ENCODE measurements around the gene SF3A1.

SF3A1 gene

GRCh38 chr22:30317778-30318177, 38.9 kb downstream of the SF3A1 start:
- no peak overlapping the region for H3K9ac ChIP-seq (ENCODE audit: low read length)
- H3K4me2 ChIP-seq (ENCODE audit: low read length) = no peak overlapping the region
- H3K79me2 ChIP-seq (ENCODE audit: low read length) = peaks cover 4% of the 10 kb centered on the region; the same call in 1 of the 2 replicates
- no peak overlapping the region for H2AFZ ChIP-seq (ENCODE audit: low read depth, low read length)
- H3K4me1 ChIP-seq (ENCODE audit: low read length) = peaks cover 21% of the 10 kb centered on the region
- H3K27ac ChIP-seq (ENCODE audit: low read length) = no peak overlapping the region
- no peaks in the 10 kb centered on the region for H3K9me3 ChIP-seq (ENCODE audit: insufficient read depth, low read length)
- H3K36me3 ChIP-seq (replicated peaks; ENCODE audit: low read depth, low read length) = no peaks in the 10 kb centered on the region
- no peaks in the 10 kb centered on the region for H3K27me3 ChIP-seq (ENCODE audit: low read depth, low read length)
- H4K20me1 ChIP-seq (ENCODE audit: insufficient read depth, low read length) = no peaks in the 10 kb centered on the region
- no peak overlapping the region for H3K4me3 ChIP-seq (ENCODE audit: low read length)
- TF ChIP-seq CTCF (IDR thresholded peaks at IDR 0.05; ENCODE audit: low read depth, low read length) = no peak
- no peak for TF ChIP-seq EZH2phosphoT487 (IDR thresholded peaks at IDR 0.05; ENCODE audit: low read depth)

- no peak overlapping the region for H3K27ac ChIP-seq (ENCODE audit: low read length)
- H3K9me3 ChIP-seq (ENCODE audit: insufficient read depth, low read length) = no peaks in the 10 kb centered on the region
- H3K27me3 ChIP-seq (ENCODE audit: low read depth, low read length) = no peaks in the 10 kb centered on the region
- H3K36me3 ChIP-seq (replicated peaks; ENCODE audit: low read depth, low read length) = no peaks in the 10 kb centered on the region
- H3K79me2 ChIP-seq (ENCODE audit: low read length) = peaks cover 4% of the 10 kb centered on the region; the same call in 1 of the 2 replicates
- H3K4me2 ChIP-seq (ENCODE audit: low read length) = no peak overlapping the region
- no peak overlapping the region for H3K4me3 ChIP-seq (ENCODE audit: low read length)
- H3K9ac ChIP-seq (ENCODE audit: low read length) = no peak overlapping the region
- H3K4me1 ChIP-seq (ENCODE audit: low read length) = peaks cover 25% of the 10 kb centered on the region
- no peak overlapping the region for H2AFZ ChIP-seq (ENCODE audit: low read depth, low read length)
- no peaks in the 10 kb centered on the region for H4K20me1 ChIP-seq (ENCODE audit: insufficient read depth, low read length)
- TF ChIP-seq EZH2phosphoT487 (IDR thresholded peaks at IDR 0.05; ENCODE audit: low read depth) (no peak), CTCF (IDR thresholded peaks at IDR 0.05; ENCODE audit: low read depth, low read length) (no peak)
Measured at GRCh38 chr22:30315962-30316576, 40.6 kb downstream of the SF3A1 start.

GRCh38 chr22:30314915-30315314, 41.8 kb downstream of the SF3A1 start:
- peak overlapping the region; percentile 38 for H3K27ac ChIP-seq (ENCODE audit: low read length)
- H3K4me3 ChIP-seq (ENCODE audit: low read length) = peak overlapping the region; percentile 34; the same call in 1 of the 2 replicates
- H3K4me2 ChIP-seq (ENCODE audit: low read length) = peak overlapping the region; percentile 69
- H3K9ac ChIP-seq (ENCODE audit: low read length) = peak overlapping the region; percentile 33; the same call in 1 of the 2 replicates
- TF ChIP-seq EZH2phosphoT487 (IDR thresholded peaks at IDR 0.05; ENCODE audit: low read depth) (no peak), CTCF (IDR thresholded peaks at IDR 0.05; ENCODE audit: low read depth, low read length) (no peak)
- peaks cover 36% of the 10 kb centered on the region for H3K4me1 ChIP-seq (ENCODE audit: low read length)
- H3K79me2 ChIP-seq (ENCODE audit: low read length) = peaks cover 4% of the 10 kb centered on the region; the same call in 1 of the 2 replicates
- H4K20me1 ChIP-seq (ENCODE audit: insufficient read depth, low read length) = no peaks in the 10 kb centered on the region
- H3K36me3 ChIP-seq (replicated peaks; ENCODE audit: low read depth, low read length) = no peaks in the 10 kb centered on the region
- H3K9me3 ChIP-seq (ENCODE audit: insufficient read depth, low read length) = no peaks in the 10 kb centered on the region
- H3K27me3 ChIP-seq (ENCODE audit: low read depth, low read length) = no peaks in the 10 kb centered on the region
- H2AFZ ChIP-seq (ENCODE audit: low read depth, low read length) = no peak overlapping the region

- H3K4me3 ChIP-seq (ENCODE audit: low read length) = no peak overlapping the region
- H3K9me3 ChIP-seq (ENCODE audit: insufficient read depth, low read length) = no peaks in the 10 kb centered on the region
- TF ChIP-seq EZH2phosphoT487 (IDR thresholded peaks at IDR 0.05; ENCODE audit: low read depth) (no peak), CTCF (IDR thresholded peaks at IDR 0.05; ENCODE audit: low read depth, low read length) (no peak)
- peaks cover 4% of the 10 kb centered on the region; the same call in 1 of the 2 replicates for H3K79me2 ChIP-seq (ENCODE audit: low read length)
- no peaks in the 10 kb centered on the region for H3K27me3 ChIP-seq (ENCODE audit: low read depth, low read length)
- H3K27ac ChIP-seq (ENCODE audit: low read length) = no peak overlapping the region
- H3K9ac ChIP-seq (ENCODE audit: low read length) = no peak overlapping the region
- H3K36me3 ChIP-seq (replicated peaks; ENCODE audit: low read depth, low read length) = no peaks in the 10 kb centered on the region
- H4K20me1 ChIP-seq (ENCODE audit: insufficient read depth, low read length) = no peaks in the 10 kb centered on the region
- peaks cover 48% of the 10 kb centered on the region for H3K4me1 ChIP-seq (ENCODE audit: low read length)
- peak overlapping the region; percentile 69; the same call in 1 of the 2 replicates for H3K4me2 ChIP-seq (ENCODE audit: low read length)
- H2AFZ ChIP-seq (ENCODE audit: low read depth, low read length) = no peak overlapping the region
Measured at GRCh38 chr22:30313527-30314363, 42.9 kb downstream of the SF3A1 start.

All from OCI-LY3 (cell line).